Effector memory CD4-positive, alpha-beta T cell (primary cell): ENCODE data around the gene RNU5D-1.

ENCODE experiments used
- DNase-seq, 3 donors: peaks; one replicate each; pipeline ENCODE4 v3.0.0-alpha.2; 2020
- H3K27ac ChIP-seq: 2 replicates; pipeline ENCODE4 v1.7.0; 2013; ENCODE audit warnings: mild to moderate bottlenecking, low read length, moderate library complexity; ENCODE audit not compliant: insufficient read depth, poor library complexity, severe bottlenecking
- H3K27me3 ChIP-seq: replicated peaks from 2 replicates; pipeline ENCODE4 v1.7.0; 2013; ENCODE audit warnings: mild to moderate bottlenecking, low read length; ENCODE audit not compliant: insufficient read depth, control insufficient read depth, poor library complexity, severe bottlenecking
- H3K36me3 ChIP-seq: 2 replicates; pipeline ENCODE4 v1.7.0; 2013; ENCODE audit warnings: mild to moderate bottlenecking, low read length, moderate library complexity; ENCODE audit not compliant: control insufficient read depth, insufficient read depth
- H3K4me1 ChIP-seq: 2 replicates; pipeline ENCODE4 v1.7.0; 2013; ENCODE audit warnings: low read length, mild to moderate bottlenecking; ENCODE audit not compliant: control insufficient read depth, insufficient read depth, poor library complexity, severe bottlenecking
- H3K4me3 ChIP-seq: 2 replicates; pipeline ENCODE4 v1.7.0; 2013; ENCODE audit warnings: low read length, low read depth, mild to moderate bottlenecking; ENCODE audit not compliant: insufficient read depth, poor library complexity, severe bottlenecking
- H3K9me3 ChIP-seq: 2 replicates; pipeline ENCODE4 v1.7.0; 2013; ENCODE audit warnings: mild to moderate bottlenecking, low read length, moderate library complexity; ENCODE audit not compliant: control insufficient read depth
- total RNA-seq, 3 donors: gene quantifications; one replicate each; lab custom pipeline; 2026; lab: John Stamatoyannopoulos, UW

Gene RNU5D-1
- total RNA-seq = 4.8 to 41.7 (median 18.4) reads per million in 3 donors

DNA sequence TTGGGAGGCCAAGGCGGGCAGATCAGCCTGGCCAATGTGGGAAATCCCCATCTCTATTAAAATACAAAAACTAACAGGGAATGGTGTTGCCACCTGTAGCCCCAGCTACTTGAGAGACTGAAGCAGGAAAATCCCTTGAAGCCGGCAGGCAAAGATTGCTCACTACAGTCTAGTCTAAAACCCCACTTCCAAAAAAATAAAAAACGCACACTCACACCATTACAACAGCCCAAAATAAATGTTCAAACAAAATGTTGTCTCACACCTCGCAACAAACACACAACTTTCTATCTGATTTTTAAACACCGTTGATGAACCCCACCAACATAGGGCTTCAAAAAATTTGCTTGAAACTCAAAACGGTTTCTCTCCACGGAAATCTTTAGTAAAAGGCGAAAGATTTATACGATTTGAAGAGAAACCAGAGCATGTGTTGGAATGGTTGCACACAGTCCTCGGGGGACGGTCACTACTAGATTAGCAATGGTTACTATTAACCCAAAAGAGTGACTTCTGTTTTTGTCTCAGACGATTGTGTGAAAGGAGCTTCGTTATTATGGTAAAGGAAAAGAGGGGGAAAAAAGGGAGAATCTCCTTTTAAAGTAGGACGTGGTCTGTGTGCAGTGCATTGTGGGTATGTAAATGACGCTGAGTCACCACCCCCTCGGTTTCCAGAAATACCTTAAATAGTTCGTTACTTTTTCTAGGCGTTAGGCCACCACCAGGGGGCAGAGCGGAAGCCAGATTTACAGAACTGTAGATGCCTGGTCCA lies at the start of gene RNU5D-1:
TSS of gene RNU5D-1 (minus strand) at position 430 of the 772 bp plus-strand sequence.
- Histone ChIP-seq H3K27me3 (no peaks in the 10 kb centered on the region), H3K27ac (peak within 1 kb of the TSS; percentile 91), H3K4me3 (no peak within 1 kb of the TSS), H3K9me3 (no peaks in the 10 kb centered on the region), H3K36me3 (no peaks in the 10 kb centered on the region), H3K4me1 (no peaks in the 10 kb centered on the region)
- DNase-seq = peak; percentile 81 to 88 (median 83)

DNA sequence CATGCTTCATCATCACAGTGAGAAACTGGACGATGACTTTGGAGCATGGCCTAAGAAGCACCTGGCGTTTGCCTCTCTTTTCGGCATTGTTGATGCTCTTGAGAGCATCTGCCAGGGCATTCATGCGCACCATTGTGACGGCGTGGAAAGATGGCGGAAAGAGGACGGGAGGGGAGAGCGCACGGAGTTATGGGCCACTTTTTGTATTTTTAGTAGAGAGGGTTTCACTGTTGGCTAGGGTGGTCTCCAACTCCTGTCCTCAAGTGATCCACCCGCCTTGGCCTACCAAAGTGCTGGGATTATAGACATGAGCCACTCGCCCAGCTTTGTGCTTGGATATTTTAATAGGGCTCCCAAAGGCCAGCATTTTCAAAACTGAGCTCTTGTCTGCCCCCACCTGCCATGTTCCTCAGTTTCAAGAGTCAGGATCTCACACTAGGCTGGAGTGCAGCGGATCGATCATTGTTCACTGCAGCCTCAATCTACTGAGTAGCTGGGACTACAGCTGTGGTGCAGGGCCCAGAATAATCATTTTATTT lies 49.7 kb upstream of the RNU5D-1 start:
- Histone ChIP-seq H3K4me1 (peaks cover 32% of the 10 kb centered on the region), H3K4me3 (no peak overlapping the region), H3K36me3 (peaks cover 43% of the 10 kb centered on the region), H3K27ac (no peak overlapping the region), H3K27me3 (no peaks in the 10 kb centered on the region), H3K9me3 (no peaks in the 10 kb centered on the region)
- no peak for DNase-seq

DNA sequence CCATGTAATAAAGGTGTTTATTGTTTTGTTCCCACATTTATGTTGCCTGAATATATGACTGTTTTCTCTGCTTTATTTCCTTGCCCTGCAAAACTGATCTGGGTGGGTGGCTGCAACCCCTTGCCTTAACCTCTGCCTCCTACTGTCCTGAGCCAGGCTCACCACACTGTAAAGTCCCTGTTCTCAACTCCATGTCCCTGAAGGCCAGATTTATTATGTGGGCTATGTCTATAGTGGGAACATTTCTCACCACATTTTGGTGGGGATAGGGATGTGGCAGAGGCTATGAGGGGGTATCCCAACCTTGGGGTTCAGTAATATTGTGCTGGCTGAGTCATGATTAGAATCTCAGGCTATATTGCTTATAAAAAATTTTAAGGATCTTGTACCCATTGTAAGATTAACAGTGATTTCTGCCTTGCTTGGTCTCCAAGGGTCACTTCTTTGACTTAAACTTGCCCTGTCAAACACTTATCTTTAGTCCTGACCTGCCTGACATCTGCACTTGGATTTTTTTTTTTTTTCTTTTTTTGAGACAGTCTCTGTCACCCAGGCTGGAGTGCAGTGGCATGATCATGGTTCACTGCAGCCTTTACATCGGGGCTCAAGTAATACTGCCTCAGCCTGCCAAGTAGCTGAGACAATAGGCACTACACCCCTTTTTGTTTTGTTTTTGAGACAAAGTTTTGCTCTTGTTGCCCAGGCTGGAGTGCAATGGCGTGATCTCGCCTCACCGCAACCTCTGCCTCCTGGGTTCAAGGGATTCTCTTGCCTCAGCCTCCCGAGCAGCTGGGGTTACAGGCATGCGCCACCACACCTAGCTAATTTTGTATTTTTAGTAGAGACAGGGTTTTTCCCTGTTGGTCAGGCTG lies 48.0 kb upstream of the RNU5D-1 start:
- Histone ChIP-seq H3K27ac (no peak overlapping the region), H3K36me3 (peaks cover 43% of the 10 kb centered on the region), H3K4me1 (peaks cover 20% of the 10 kb centered on the region), H3K27me3 (no peaks in the 10 kb centered on the region), H3K9me3 (no peaks in the 10 kb centered on the region), H3K4me3 (no peak overlapping the region)
- no peak for DNase-seq

DNA sequence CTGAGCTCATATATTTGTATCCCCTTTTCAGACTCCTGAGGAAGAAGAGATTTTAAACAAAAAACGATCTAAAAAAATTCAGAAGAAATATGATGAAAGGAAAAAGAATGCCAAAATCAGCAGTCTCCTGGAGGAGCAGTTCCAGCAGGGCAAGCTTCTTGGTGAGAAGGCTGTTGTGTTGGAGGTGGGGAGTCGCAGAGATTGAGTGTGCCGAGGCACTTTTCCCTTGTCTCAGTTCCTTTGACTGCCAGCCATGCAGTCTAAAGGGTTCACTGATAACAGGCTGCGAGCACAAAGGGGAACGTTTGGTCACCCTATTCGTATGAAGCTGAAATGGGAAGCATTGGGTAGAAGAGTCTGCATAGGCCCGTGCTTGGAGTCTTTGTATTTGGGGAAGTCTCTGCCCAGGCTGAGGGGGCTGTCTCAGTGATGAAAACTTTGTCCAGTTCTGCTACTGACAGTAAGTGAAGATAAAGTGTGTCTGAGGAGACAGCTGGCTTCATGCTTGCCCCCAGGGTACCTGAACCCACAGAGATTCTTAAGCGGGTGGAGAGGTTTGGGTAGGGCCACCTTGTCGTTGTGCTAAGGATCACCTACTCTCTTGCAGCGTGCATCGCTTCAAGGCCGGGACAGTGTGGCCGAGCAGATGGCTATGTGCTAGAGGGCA lies 47.1 kb upstream of the RNU5D-1 start:
- Histone ChIP-seq H3K9me3 (no peaks in the 10 kb centered on the region), H3K4me1 (peaks cover 16% of the 10 kb centered on the region), H3K36me3 (peaks cover 43% of the 10 kb centered on the region), H3K27me3 (no peaks in the 10 kb centered on the region), H3K27ac (no peak overlapping the region), H3K4me3 (no peak overlapping the region)
- DNase-seq = no peak

DNA sequence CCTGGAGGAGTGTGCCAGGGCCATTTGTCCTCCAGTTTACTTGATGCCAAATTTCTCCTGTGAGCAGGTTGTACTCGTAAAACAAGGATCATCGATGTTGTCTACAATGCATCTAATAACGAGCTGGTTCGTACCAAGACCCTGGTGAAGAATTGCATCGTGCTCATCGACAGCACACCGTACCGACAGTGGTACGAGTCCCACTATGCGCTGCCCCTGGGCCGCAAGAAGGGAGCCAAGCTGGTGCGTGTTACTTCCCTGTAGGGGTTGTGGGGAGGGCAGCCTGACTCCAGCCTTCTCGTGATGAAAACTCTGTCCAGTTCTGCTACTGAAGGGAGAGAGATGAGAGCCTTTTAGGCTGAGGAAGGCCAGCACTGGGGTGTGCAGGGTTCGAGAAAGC lies 46.6 kb upstream of the RNU5D-1 start:
- no peak overlapping the region for H3K4me3 ChIP-seq
- no peaks in the 10 kb centered on the region for H3K9me3 ChIP-seq
- no peaks in the 10 kb centered on the region for H3K27me3 ChIP-seq
- H3K4me1 ChIP-seq = peaks cover 16% of the 10 kb centered on the region
- no peak for DNase-seq
- peak overlapping the region; percentile 93 for H3K27ac ChIP-seq
- H3K36me3 ChIP-seq = peaks cover 43% of the 10 kb centered on the region

DNA sequence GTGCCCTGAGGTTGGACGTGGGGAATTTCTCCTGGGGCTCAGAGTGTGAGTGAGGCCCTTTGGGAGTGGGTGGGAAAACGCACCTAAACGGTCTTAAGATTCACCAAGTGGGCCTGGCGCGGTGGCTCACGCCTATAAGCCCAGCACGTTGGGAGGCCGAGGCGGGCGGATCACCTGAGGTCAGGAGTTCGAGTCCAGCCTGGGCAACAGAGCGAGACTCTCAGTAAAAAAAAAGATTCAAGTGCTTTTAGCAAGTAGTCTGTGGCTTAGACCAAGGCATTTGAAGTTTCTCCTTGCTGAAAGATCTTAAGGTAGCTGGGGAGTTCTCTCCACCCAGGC lies 45.7 kb upstream of the RNU5D-1 start:
- H3K4me3 ChIP-seq = peak overlapping the region; percentile 96
- H3K27ac ChIP-seq = peak overlapping the region; percentile 93
- peaks cover 16% of the 10 kb centered on the region for H3K4me1 ChIP-seq
- DNase-seq = no peak
- H3K36me3 ChIP-seq = peaks cover 42% of the 10 kb centered on the region
- H3K9me3 ChIP-seq = no peaks in the 10 kb centered on the region
- H3K27me3 ChIP-seq = no peaks in the 10 kb centered on the region

DNA sequence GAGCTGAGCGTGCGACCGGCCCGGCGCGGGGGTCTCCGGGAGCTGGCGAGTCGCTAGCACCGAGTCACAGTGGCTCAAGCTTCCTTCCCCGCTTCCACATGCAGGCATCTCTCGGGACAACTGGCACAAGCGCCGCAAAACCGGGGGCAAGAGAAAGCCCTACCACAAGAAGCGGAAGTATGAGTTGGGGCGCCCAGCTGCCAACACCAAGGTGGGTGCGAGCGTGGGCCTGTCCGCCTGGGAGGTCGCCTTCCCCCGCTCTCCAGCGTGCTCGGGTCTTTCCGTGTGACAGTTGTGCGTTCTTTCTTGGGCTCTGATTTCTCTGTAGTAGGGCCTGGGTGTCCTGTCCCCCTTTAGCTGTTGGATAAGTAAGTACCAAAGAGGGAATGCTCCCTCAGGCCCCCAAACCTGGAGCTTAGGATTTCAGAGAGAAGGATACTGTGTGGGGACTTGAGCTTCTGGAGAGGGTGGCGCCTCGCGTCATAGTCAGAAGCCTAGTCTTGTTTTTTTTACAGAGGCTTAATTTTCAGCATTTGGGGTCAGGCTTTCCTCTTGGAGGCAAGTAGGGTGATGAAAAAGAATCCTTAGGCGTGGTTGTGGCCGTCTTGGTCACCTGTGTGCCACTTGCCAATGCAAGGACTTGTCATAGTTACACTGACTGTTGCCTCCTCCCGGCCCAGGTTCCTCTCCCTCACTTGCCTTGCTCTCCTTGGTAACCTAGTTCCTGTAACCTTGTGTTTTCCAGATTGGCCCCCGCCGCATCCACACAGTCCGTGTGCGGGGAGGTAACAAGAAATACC lies 45.2 kb upstream of the RNU5D-1 start:
- Histone ChIP-seq H3K27ac (peak overlapping the region; percentile 93), H3K9me3 (no peaks in the 10 kb centered on the region), H3K27me3 (no peaks in the 10 kb centered on the region), H3K4me1 (peaks cover 16% of the 10 kb centered on the region), H3K4me3 (peak overlapping the region; percentile 96), H3K36me3 (peaks cover 36% of the 10 kb centered on the region)
- peak in 1 of 3 donors; percentile 40 for DNase-seq

DNA sequence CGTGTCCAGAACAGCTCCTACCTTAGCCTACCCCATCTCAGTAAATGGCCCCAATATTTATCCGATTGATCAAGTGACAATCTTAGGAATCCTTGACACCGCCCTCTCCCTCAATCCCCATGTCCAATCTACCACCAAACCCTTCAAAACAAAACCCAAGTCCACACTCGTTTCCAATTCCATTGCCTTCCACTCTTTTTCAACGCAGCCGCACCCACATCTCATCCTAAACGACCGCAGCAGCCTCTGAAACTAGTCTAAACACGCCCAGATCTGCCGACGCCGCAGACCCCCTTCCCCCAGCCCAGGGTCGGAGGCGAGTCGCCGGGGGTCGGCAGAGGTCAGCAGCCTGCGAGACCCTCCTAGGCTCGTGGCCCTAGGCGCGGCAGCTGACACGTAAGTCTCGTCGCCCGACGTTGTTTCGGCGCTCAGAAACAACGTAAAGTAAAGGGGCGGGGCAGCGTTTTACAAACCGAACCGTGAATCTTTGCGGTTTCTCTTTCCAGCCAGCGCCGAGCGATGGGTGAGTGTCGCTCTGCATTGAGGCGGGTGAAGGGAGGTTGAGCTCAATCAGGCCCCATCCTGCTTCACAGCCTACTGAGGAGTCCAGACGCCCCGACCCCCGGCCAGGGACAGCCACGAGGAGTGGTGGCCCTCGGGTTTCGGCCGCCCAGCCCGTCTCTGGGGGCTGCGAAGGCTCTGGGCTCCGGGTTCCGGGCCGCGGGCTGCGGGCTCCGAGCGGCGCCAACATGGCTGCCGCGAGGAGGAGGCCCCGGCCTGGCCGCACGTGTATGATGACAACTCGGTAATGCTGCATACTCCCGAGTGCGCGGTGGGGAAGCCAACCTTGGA lies 44.3 kb upstream of the RNU5D-1 start, which contains the start of gene RPS8:
TSS of gene RPS8 (plus strand) at position 463 of the 852 bp plus-strand sequence. CDS start at position 520, 57 bp downstream.
- DNase-seq = peak; percentile 75 to 83 (median 79)
- H3K4me1 ChIP-seq = peaks cover 16% of the 10 kb centered on the region
- no peaks in the 10 kb centered on the region for H3K9me3 ChIP-seq
- peak within 1 kb of the TSS; percentile 96 for H3K4me3 ChIP-seq
- peaks cover 29% of the 10 kb centered on the region for H3K36me3 ChIP-seq
- H3K27me3 ChIP-seq = no peaks in the 10 kb centered on the region
- H3K27ac ChIP-seq = peak within 1 kb of the TSS; percentile 93
